HUES64 (cell line): ENCODE measurements around the gene RPS13.
"Not testable (repeated sequence)": the region's sequence is repeated elsewhere in the genome, so short reads cannot be mapped to it uniquely, and the experiment has no call there.

Experiments used
- H3K27ac ChIP-seq: 2 replicates; pipeline ENCODE4 v1.7.0; 2013; ENCODE audit warnings: low read depth, low read length, inconsistent platforms
- H3K27me3 ChIP-seq: 2 replicates; pipeline ENCODE4 v1.6.1; 2013; ENCODE audit warnings: mild to moderate bottlenecking, low read length; ENCODE audit not compliant: insufficient read depth
- H3K36me3 ChIP-seq: 2 replicates; pipeline ENCODE4 v1.6.1; 2013; ENCODE audit warnings: mild to moderate bottlenecking, low read length; ENCODE audit not compliant: insufficient read depth
- H3K4me1 ChIP-seq: 2 replicates; pipeline ENCODE4 v1.6.1; 2013; ENCODE audit warnings: mild to moderate bottlenecking, low read length, moderate library complexity; ENCODE audit not compliant: insufficient read depth
- H3K4me3 ChIP-seq: 2 replicates; pipeline ENCODE4 v1.5.1; 2013; ENCODE audit warnings: mild to moderate bottlenecking, low read length, moderate library complexity
- H3K9ac ChIP-seq: 2 replicates; pipeline ENCODE4 v1.6.1; 2013; ENCODE audit warnings: mild to moderate bottlenecking, low read depth, low read length
- H3K9me3 ChIP-seq: 2 replicates; pipeline ENCODE4 v1.6.1; 2013; ENCODE audit warnings: low read depth, low read length; ENCODE audit not compliant: insufficient read depth
- WGBS: fragments of 150-250, 120-280 bp; methylation state at CpG from one replicate; pipeline ENCODE4 v1.1.7; 2013; ENCODE audit warnings: missing lambda C conversion rate; 5-methylcytosine and 5-hydroxymethylcytosine counted together

Gene RPS13

GRCh38 chr11:17034027-17034426 lies 43.4 kb downstream of the RPS13 start:
- H3K9ac ChIP-seq, H3K4me1 ChIP-seq, H3K27me3 ChIP-seq, H3K4me3 ChIP-seq, H3K36me3 ChIP-seq, H3K27ac ChIP-seq, H3K9me3 ChIP-seq: not testable (repeated sequence)
- WGBS: 85% methylated on average over 10 of the region's 10 CpGs

- Histone ChIP-seq H3K27ac (no peak overlapping the region), H3K4me3 (no peak overlapping the region), H3K9ac (no peak overlapping the region), H3K36me3 (no peaks in the 10 kb centered on the region), H3K27me3 (no peaks in the 10 kb centered on the region), H3K9me3 (no peaks in the 10 kb centered on the region), H3K4me1 (peaks cover under 1% of the 10 kb centered on the region; the same call in 1 of the 2 replicates)
- 94% methylated on average over 3 of the region's 3 CpGs for WGBS
Observed at GRCh38 chr11:17026487-17027082, 50.9 kb downstream of the RPS13 start.

- 94% methylated on average over 2 of the region's 2 CpGs for WGBS
- no peaks in the 10 kb centered on the region for H3K27me3 ChIP-seq
- H3K36me3 ChIP-seq: no peaks in the 10 kb centered on the region
Observed at GRCh38 chr11:17024924-17025323, 52.5 kb downstream of the RPS13 start.

More at GRCh38 chr11:17024924-17025323, 52.5 kb downstream of the RPS13 start:
- Histone ChIP-seq H3K27ac (no peak overlapping the region), H3K4me1 (peaks cover 10% of the 10 kb centered on the region), H3K4me3 (no peak overlapping the region), H3K9me3 (no peaks in the 10 kb centered on the region), H3K9ac (no peak overlapping the region)
